ENCODE results near the gene IL22RA1.

The IL22RA1 gene

GRCh38 chr1:24121406-24121805 lies 21.5 kb downstream of the IL22RA1 start:
- no peak for TF ChIP-seq ZFX (IDR thresholded peaks at IDR 0.05; ENCODE audit: borderline replicate concordance)
- TF ChIP-seq CTCF (IDR thresholded peaks at IDR 0.05), result no peak
- H3K27ac ChIP-seq, result no peak overlapping the region

- no peak overlapping the region for H3K27ac ChIP-seq
- TF ChIP-seq CTCF (IDR thresholded peaks at IDR 0.05) (no peak), ZFX (IDR thresholded peaks at IDR 0.05; ENCODE audit: borderline replicate concordance) (no peak)
Measured at GRCh38 chr1:24120965-24121364, 22.0 kb downstream of the IL22RA1 start.

- TF ChIP-seq CTCF (IDR thresholded peaks at IDR 0.05) (no peak), ZFX (IDR thresholded peaks at IDR 0.05; ENCODE audit: borderline replicate concordance) (no peak)
- no peak overlapping the region for H3K27ac ChIP-seq
Measured at GRCh38 chr1:24119859-24120756, 22.8 kb downstream of the IL22RA1 start.

GRCh38 chr1:24119489-24119858 lies 23.5 kb downstream of the IL22RA1 start:
- H3K27ac ChIP-seq, result no peak overlapping the region
- TF ChIP-seq CTCF (IDR thresholded peaks at IDR 0.05) (no peak), ZFX (IDR thresholded peaks at IDR 0.05; ENCODE audit: borderline replicate concordance) (no peak)

- no peak overlapping the region for H3K27ac ChIP-seq
- TF ChIP-seq CTCF (IDR thresholded peaks at IDR 0.05) (no peak), ZFX (IDR thresholded peaks at IDR 0.05; ENCODE audit: borderline replicate concordance) (no peak)
Measured at GRCh38 chr1:24118410-24119242, 24.3 kb downstream of the IL22RA1 start.

GRCh38 chr1:24117722-24118409 lies 25.1 kb downstream of the IL22RA1 start:
- no peak for TF ChIP-seq ZFX (IDR thresholded peaks at IDR 0.05; ENCODE audit: borderline replicate concordance)
- no peak for TF ChIP-seq CTCF (IDR thresholded peaks at IDR 0.05)
- no peak overlapping the region for H3K27ac ChIP-seq

Measured in 22Rv1 (cell line).